NCI-H128 (cell line): ENCODE measurements around the gene HS3ST2.
"Not testable (repeated sequence)": the region's sequence is repeated elsewhere in the genome, so short reads cannot be mapped to it uniquely, and the experiment has no call there.

Experiments
- DNase-seq: peaks from one replicate; lab custom pipeline; 2025; ENCODE audit not compliant: unreplicated experiment; lab: John Stamatoyannopoulos, UW

HS3ST2 gene

DNA sequence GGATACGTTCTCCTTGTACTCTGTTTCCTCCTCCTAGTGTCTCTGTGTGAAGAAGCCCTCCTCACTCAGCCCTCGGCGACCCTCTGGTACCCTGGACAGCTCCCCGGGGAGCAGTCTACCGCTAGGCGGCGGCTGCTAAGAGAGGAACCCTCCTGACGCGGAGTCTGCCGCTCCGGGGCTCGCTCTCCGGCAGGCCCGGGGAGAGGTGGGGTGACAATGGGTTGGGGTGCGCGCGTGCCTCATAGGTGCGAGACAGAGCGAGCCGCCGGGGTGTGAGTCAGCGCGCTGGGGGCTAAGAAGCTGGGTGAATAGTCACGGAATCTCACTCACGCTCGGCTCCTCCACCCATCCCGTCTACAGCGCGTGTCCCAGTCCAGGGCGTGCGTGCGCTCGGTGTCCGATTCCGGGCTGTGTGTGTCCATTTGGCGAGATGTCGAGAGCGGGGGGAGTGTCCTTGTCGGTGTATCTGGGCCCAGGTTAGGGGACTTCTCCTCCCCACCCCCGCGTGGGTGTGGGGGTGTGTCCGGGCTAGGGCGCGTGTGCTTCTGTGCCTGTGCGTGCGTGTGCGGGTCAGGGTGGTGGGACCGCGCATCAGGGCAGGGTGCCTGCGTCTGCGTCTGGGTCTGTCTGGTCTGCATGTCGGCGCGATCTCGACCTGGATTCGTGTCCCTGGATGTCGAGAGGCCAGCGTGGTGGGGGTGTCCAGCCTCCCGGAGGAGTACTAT is 577 bp upstream of the HS3ST2 start:
- DNase-seq = no peak

DNA sequence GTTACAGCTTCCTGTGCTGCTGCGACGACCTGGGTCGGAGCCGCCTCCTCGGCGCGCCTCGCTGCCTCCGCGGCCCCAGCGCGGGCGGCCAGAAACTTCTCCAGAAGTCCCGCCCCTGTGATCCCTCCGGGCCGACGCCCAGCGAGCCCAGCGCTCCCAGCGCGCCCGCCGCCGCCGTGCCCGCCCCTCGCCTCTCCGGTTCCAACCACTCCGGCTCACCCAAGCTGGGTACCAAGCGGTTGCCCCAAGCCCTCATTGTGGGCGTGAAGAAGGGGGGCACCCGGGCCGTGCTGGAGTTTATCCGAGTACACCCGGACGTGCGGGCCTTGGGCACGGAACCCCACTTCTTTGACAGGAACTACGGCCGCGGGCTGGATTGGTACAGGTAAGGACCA is 746 bp downstream of the HS3ST2 start:
- DNase-seq = no peak

GRCh38 chr16:22815863-22816262 is 1.9 kb downstream of the HS3ST2 start:
- no peak for DNase-seq

DNA sequence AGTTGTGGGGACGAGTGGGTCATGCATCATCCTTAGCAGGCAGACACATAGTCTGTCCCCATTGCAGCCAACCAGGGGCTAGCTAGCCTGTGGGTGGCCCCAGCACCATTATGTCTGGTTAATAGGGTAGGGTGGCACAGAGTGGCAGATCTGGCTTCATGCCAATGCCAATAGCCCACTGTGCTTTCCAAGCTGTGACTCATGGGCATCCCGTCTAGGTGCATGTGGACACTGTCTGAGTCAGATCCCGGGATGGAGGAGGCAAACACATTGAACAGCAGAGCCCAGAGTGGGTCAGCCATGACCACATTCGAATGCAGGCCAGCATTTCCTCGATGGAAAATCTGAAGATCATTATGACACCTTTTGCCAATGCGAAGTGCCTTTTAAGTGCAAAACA is 2.5 kb downstream of the HS3ST2 start:
- DNase-seq = no peak

- DNase-seq = not testable (repeated sequence)
These were observed 4.8 kb downstream of the HS3ST2 start for GRCh38 chr16:22818736-22819135.

GRCh38 chr16:22838681-22839080 is 24.7 kb downstream of the HS3ST2 start:
- DNase-seq = no peak

- DNase-seq = not testable (repeated sequence)
These were observed 28.1 kb downstream of the HS3ST2 start for GRCh38 chr16:22842031-22842430.

- no peak for DNase-seq
These were observed 29.2 kb downstream of the HS3ST2 start for GRCh38 chr16:22843122-22843521.

DNA sequence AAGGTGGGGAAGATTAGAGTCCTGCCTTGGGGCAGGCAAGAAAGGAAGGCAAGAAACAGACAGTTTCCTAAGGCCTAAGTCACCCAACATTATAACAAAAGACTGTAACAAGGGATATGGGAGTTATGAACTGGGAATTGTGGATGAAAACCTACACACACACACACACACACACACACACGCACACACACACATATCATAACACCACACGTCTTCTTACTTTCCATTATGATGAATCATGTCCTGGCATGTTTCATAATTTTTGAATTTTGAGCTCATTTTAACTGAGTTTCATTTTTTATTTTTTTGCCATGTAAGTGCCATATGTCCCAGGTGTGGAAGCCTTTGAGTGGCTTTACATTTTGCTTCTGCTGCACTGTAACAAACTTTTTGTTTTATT is 29.9 kb downstream of the HS3ST2 start:
- no peak for DNase-seq

GRCh38 chr16:22844416-22844815 is 30.5 kb downstream of the HS3ST2 start:
- DNase-seq = no peak

DNA sequence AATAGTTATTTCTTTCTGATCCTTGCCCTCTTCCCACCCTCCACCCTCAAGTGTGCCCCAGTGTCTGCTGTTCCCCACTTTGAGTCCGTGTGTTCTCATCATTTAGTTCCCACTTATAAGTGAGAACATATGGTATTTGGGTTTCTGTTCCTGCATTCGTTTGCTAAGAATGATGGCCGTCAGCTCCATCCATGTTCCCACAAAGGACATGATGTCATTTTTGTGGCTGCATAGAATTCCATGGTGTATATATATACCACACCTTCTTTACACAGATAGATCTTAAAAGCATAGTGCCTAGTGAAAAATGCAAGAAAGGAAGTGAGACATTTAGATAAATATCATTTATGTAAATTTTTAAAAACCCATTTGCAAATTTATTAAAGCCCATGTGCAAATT is 33.1 kb downstream of the HS3ST2 start:
- DNase-seq = no peak

- no peak for DNase-seq
These were observed 33.7 kb downstream of the HS3ST2 start for GRCh38 chr16:22847690-22848089.

- DNase-seq = no peak
These were observed 34.5 kb downstream of the HS3ST2 start for GRCh38 chr16:22848451-22848850.

DNA sequence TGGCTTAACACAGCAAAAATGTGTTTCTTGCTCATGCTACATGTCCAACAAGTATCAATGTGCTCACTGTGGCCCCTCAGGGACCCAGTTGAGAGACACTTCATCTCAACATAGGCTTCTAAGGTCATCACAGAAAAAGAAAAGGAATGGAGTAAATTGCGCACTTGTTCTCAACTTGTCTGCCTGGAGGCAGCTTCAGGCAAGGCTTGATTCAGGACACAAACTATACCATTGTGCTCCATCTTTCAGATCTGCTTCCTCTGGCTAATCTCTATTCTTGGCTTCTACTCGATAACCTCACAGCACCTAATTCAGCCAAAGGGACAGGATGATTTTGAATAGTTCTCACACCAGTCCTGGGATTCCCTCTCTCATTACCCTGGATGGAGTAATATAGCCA is 35.6 kb downstream of the HS3ST2 start:
- no peak for DNase-seq

- DNase-seq = no peak
These were observed 41.3 kb downstream of the HS3ST2 start for GRCh38 chr16:22855231-22855630.

- no peak for DNase-seq
These were observed 43.5 kb downstream of the HS3ST2 start for GRCh38 chr16:22857296-22858025.

GRCh38 chr16:22859925-22860324 is 46.0 kb downstream of the HS3ST2 start:
- DNase-seq = no peak

DNA sequence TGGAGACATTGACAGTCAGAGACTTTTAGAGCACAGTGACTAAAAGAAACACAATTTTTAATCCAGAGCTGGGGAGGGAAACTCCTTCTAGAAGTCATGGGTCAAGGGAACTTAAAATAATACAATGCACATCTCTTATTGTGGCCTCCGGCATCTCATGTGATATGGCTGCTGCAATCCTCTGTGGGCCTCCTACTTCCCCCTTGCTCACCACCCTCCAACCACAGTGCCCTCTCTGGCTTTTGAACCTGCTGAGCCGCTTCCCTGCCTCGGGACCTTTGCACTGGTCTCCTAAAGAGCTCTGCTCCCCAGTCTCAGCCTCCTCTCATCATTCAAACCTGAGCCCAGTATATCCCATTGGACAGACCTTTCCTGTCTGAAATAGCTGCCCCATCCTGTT is 47.6 kb downstream of the HS3ST2 start:
- no peak for DNase-seq

- DNase-seq = no peak
These were observed 48.1 kb downstream of the HS3ST2 start for GRCh38 chr16:22862046-22862445.

GRCh38 chr16:22864375-22864774 is 50.4 kb downstream of the HS3ST2 start:
- DNase-seq = no peak

DNA sequence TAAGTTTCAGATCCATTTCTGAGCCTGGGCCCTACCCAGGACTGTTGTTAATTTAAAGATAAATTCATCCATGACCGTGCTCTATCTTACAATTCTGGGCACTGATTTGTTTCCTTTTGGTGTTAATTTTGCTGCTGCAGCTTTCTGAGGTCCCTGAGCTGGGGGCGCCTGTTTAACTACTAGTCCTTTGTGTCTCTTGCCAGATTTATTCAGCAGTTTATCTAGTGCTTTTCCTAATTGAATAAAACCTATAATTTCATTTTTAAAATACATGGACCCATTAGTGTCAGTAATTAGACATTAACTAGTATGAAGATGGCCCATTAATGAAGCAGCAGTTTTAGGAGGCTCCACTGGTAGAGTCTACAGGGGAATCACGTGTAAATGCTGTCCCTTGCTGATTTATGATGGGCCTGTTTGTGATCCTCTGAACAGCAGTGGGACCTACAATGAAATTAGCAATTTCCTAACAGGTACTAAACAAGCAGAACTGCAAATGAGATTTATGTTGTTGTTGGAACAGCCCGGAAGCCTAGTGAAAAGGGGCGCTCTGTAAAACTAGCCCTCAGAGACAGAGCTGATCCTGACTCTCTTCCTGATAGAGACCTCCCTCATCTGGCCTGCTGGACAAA is 54.7 kb downstream of the HS3ST2 start:
- DNase-seq = no peak

- no peak for DNase-seq
These were observed 57.9 kb downstream of the HS3ST2 start for GRCh38 chr16:22871861-22872260.
